Activated naive CD4-positive, alpha-beta T cell treated with anti-CD3 and anti-CD28 coated beads for 36 hours (primary cell): ENCODE measurements around the gene TUBA3C. TPM values are rescaled to one million over a fixed set of nuclear protein-coding genes. Genes with fewer than 3 reads are reported as not detected.

Source experiments
- CTCF ChIA-PET: fragments of 350-600 bp; sonication (Branson Sonifier 250); formaldehyde crosslinking; loops from one replicate; lab custom pipeline; 2021; ENCODE audit warnings: antibody characterized with exemption; lab: Charles Lee
- DNase-seq: peaks from one replicate; pipeline ENCODE4 v3.0.0-alpha.2; 2020
- H3K27ac Mint-ChIP-seq: one replicate; pipeline ENCODE4 v1.8.0; 2021; ENCODE audit warnings: mild to moderate bottlenecking, mixed read lengths
- H3K27me3 Mint-ChIP-seq: one replicate; pipeline ENCODE4 v1.8.0; 2021; ENCODE audit warnings: low read depth, mixed read lengths
- H3K36me3 Mint-ChIP-seq: one replicate; pipeline ENCODE4 v1.8.0; 2021; ENCODE audit warnings: low read depth, mixed read lengths
- H3K4me1 Mint-ChIP-seq: one replicate; pipeline ENCODE4 v1.8.0; 2021; ENCODE audit warnings: low read depth, mixed read lengths
- H3K4me3 Mint-ChIP-seq: one replicate; pipeline ENCODE4 v1.8.0; 2021; ENCODE audit warnings: mild to moderate bottlenecking, moderate library complexity, mixed read lengths
- H3K9me3 Mint-ChIP-seq: one replicate; pipeline ENCODE4 v1.8.0; 2021; ENCODE audit warnings: mixed read lengths
- intact Hi-C: fragments of 100-400 bp; cut with micrococcal nuclease; formaldehyde crosslinking; loops from one replicate; pipeline ENCODE4 v1.15.1; 2023
- total RNA-seq, 2 experiments: library from RNA; stranded (reverse); gene quantifications; one replicate each; pipeline ENCODE4 v1.2.3, GENCODE V29; 2021

TUBA3C gene
- total RNA-seq, 2 experiments from 2014 or later, result not detected

- Mint-ChIP-seq H3K4me1 (no peaks in the 10 kb centered on the region), H3K36me3 (no peaks in the 10 kb centered on the region), H3K4me3 (no peak overlapping the region), H3K27ac (no peak overlapping the region), H3K9me3 (peaks cover 6% of the 10 kb centered on the region), H3K27me3 (no peaks in the 10 kb centered on the region)
- no peak for DNase-seq
- CTCF ChIA-PET, result no interaction called here
- intact Hi-C loops, result loop anchor here (10.0 kb wide), 2 partner anchors 427 to 727 kb away; no protein-coding TSS in a partner anchor
Measured at GRCh38 chr13:19158006-19158405, 23.6 kb downstream of the TUBA3C start.

GRCh38 chr13:19157461-19157860 is 24.2 kb downstream of the TUBA3C start:
- peaks cover 3% of the 10 kb centered on the region for H3K9me3 Mint-ChIP-seq
- DNase-seq, result no peak
- CTCF ChIA-PET, result no interaction called here
- H3K4me1 Mint-ChIP-seq, result no peaks in the 10 kb centered on the region
- H3K4me3 Mint-ChIP-seq, result no peak overlapping the region
- intact Hi-C loops, result loop anchor here (10.0 kb wide), 2 partner anchors 427 to 727 kb away; no protein-coding TSS in a partner anchor
- H3K36me3 Mint-ChIP-seq, result no peaks in the 10 kb centered on the region
- H3K27me3 Mint-ChIP-seq, result no peaks in the 10 kb centered on the region
- no peak overlapping the region for H3K27ac Mint-ChIP-seq

GRCh38 chr13:19156013-19156825 is 25.4 kb downstream of the TUBA3C start:
- intact Hi-C loops, result loop anchor here (10.0 kb wide), 2 partner anchors 429 to 729 kb away; no protein-coding TSS in a partner anchor
- Mint-ChIP-seq H3K4me1 (no peaks in the 10 kb centered on the region), H3K27me3 (no peaks in the 10 kb centered on the region), H3K9me3 (no peaks in the 10 kb centered on the region), H3K27ac (no peak overlapping the region), H3K4me3 (no peak overlapping the region), H3K36me3 (no peaks in the 10 kb centered on the region)
- CTCF ChIA-PET, result no interaction called here
- no peak for DNase-seq

- intact Hi-C loops, result loop anchor here (10.0 kb wide), 2 partner anchors 429 to 729 kb away; no protein-coding TSS in a partner anchor
- no peak for DNase-seq
- Mint-ChIP-seq H3K36me3 (no peaks in the 10 kb centered on the region), H3K4me3 (no peak overlapping the region), H3K4me1 (no peaks in the 10 kb centered on the region), H3K27ac (no peak overlapping the region), H3K27me3 (no peaks in the 10 kb centered on the region), H3K9me3 (no peaks in the 10 kb centered on the region)
- CTCF ChIA-PET, result no interaction called here
Measured at GRCh38 chr13:19155321-19155861, 26.2 kb downstream of the TUBA3C start.

- Mint-ChIP-seq H3K4me3 (no peak overlapping the region), H3K27me3 (no peaks in the 10 kb centered on the region), H3K9me3 (no peaks in the 10 kb centered on the region), H3K27ac (no peak overlapping the region), H3K4me1 (no peaks in the 10 kb centered on the region), H3K36me3 (no peaks in the 10 kb centered on the region)
- intact Hi-C loops, result loop anchor here (5.0 to 10.0 kb wide), 3 partner anchors 430 to 1007 kb away; partner anchors contain the start of gene GJA3
- CTCF ChIA-PET, result no interaction called here
- DNase-seq, result no peak
Measured at GRCh38 chr13:19154843-19155242, 26.8 kb downstream of the TUBA3C start.

GRCh38 chr13:19153782-19154450 is 27.7 kb downstream of the TUBA3C start:
- Mint-ChIP-seq H3K4me3 (no peak overlapping the region), H3K36me3 (no peaks in the 10 kb centered on the region), H3K4me1 (no peaks in the 10 kb centered on the region), H3K9me3 (peaks cover 3% of the 10 kb centered on the region), H3K27ac (no peak overlapping the region), H3K27me3 (no peaks in the 10 kb centered on the region)
- intact Hi-C loops, result loop anchor here (5.0 to 10.0 kb wide), 3 partner anchors 431 to 1008 kb away; partner anchors contain the start of gene GJA3
- peak; percentile 47 for DNase-seq
- CTCF ChIA-PET, result no interaction called here

GRCh38 chr13:19152403-19152802 is 29.2 kb downstream of the TUBA3C start:
- DNase-seq, result no peak
- CTCF ChIA-PET, result no interaction called here
- Mint-ChIP-seq H3K27me3 (no peaks in the 10 kb centered on the region), H3K27ac (no peak overlapping the region), H3K4me3 (no peak overlapping the region), H3K36me3 (no peaks in the 10 kb centered on the region), H3K9me3 (peaks cover 8% of the 10 kb centered on the region), H3K4me1 (no peaks in the 10 kb centered on the region)
- intact Hi-C loops, result loop anchor here (5.0 to 10.0 kb wide), 3 partner anchors 432 to 1010 kb away; partner anchors contain the start of gene GJA3

- intact Hi-C loops, result loop anchor here (5.0 to 10.0 kb wide), 3 partner anchors 433 to 1011 kb away; partner anchors contain the start of gene GJA3
- Mint-ChIP-seq H3K9me3 (peaks cover 8% of the 10 kb centered on the region), H3K27me3 (no peaks in the 10 kb centered on the region), H3K4me3 (no peak overlapping the region), H3K4me1 (no peaks in the 10 kb centered on the region), H3K36me3 (no peaks in the 10 kb centered on the region), H3K27ac (no peak overlapping the region)
- CTCF ChIA-PET, result interaction anchor here (0.6 kb wide), 1 partner anchor 191 kb away, joined by 3 read pairs; no protein-coding TSS in a partner anchor
- DNase-seq, result no peak
Measured at GRCh38 chr13:19151581-19152263, 29.9 kb downstream of the TUBA3C start.

- no peak overlapping the region for H3K27ac Mint-ChIP-seq
- no peaks in the 10 kb centered on the region for H3K36me3 Mint-ChIP-seq
- CTCF ChIA-PET, result interaction anchor here (0.6 kb wide), 1 partner anchor 190 kb away, joined by 3 read pairs; no protein-coding TSS in a partner anchor
- H3K4me1 Mint-ChIP-seq, result no peaks in the 10 kb centered on the region
- peaks cover 8% of the 10 kb centered on the region for H3K9me3 Mint-ChIP-seq
- no peaks in the 10 kb centered on the region for H3K27me3 Mint-ChIP-seq
- intact Hi-C loops, result loop anchor here (5.0 to 10.0 kb wide), 3 partner anchors 434 to 1012 kb away; partner anchors contain the start of gene GJA3
- DNase-seq, result no peak
- no peak overlapping the region for H3K4me3 Mint-ChIP-seq
Measured at GRCh38 chr13:19150712-19151228, 30.9 kb downstream of the TUBA3C start.

GRCh38 chr13:19150226-19150625 is 31.4 kb downstream of the TUBA3C start:
- CTCF ChIA-PET, result no interaction called here
- Mint-ChIP-seq H3K4me3 (no peak overlapping the region), H3K9me3 (peaks cover 8% of the 10 kb centered on the region), H3K36me3 (no peaks in the 10 kb centered on the region), H3K4me1 (no peaks in the 10 kb centered on the region), H3K27me3 (no peaks in the 10 kb centered on the region), H3K27ac (no peak overlapping the region)
- no peak for DNase-seq
- intact Hi-C loops, result loop anchor here (5.0 to 10.0 kb wide), 3 partner anchors 435 to 1012 kb away; partner anchors contain the start of gene GJA3

- no peak overlapping the region for H3K27ac Mint-ChIP-seq
- DNase-seq, result no peak
- peaks cover 3% of the 10 kb centered on the region for H3K27me3 Mint-ChIP-seq
- intact Hi-C loops, result no loop called here
- H3K4me3 Mint-ChIP-seq, result no peak overlapping the region
- no peaks in the 10 kb centered on the region for H3K4me1 Mint-ChIP-seq
- H3K9me3 Mint-ChIP-seq, result peaks cover 8% of the 10 kb centered on the region
- CTCF ChIA-PET, result no interaction called here
- H3K36me3 Mint-ChIP-seq, result no peaks in the 10 kb centered on the region
Measured at GRCh38 chr13:19148561-19148960, 33.1 kb downstream of the TUBA3C start.
